Spinal cord (tissue), 10 donors: ENCODE results near the gene FA2H. TPM values are rescaled to one million over a fixed set of nuclear protein-coding genes. Genes with fewer than 3 reads are reported as not detected.
"Not testable (repeated sequence)": the region's sequence is repeated elsewhere in the genome, so short reads cannot be mapped to it uniquely, and the experiment has no call there.

Experiments
- DNase-seq, 6 donors: peaks; one replicate each; pipeline versions ENCODE4 v3.0.0 to v3.0.0-alpha.2; 2013 to 2015; ENCODE audit warnings: low spot score in 6 of 6, low read depth in 4 of 6
- H3K27ac ChIP-seq: one replicate; pipeline ENCODE4 v1.5.1; 2013; ENCODE audit warnings: low read depth, low read length, control low read depth
- H3K27me3 ChIP-seq: one replicate; pipeline ENCODE4 v1.6.1; 2013; ENCODE audit warnings: low read length; ENCODE audit not compliant: control insufficient read depth, insufficient read depth
- H3K36me3 ChIP-seq: one replicate; pipeline ENCODE4 v1.6.1; 2013; ENCODE audit warnings: low read length; ENCODE audit not compliant: control insufficient read depth, insufficient read depth
- H3K4me1 ChIP-seq: one replicate; pipeline ENCODE4 v1.6.1; 2013; ENCODE audit warnings: low read length; ENCODE audit not compliant: control insufficient read depth, insufficient read depth
- H3K4me3 ChIP-seq: one replicate; pipeline ENCODE4 v1.5.1; 2013; ENCODE audit warnings: low read depth, low read length, control low read depth
- H3K9me3 ChIP-seq: one replicate; pipeline ENCODE4 v1.6.1; 2013; ENCODE audit warnings: low read length; ENCODE audit not compliant: control insufficient read depth, insufficient read depth
- WGBS: methylation state at CpG from one replicate; pipeline ENCODE4 v1.1.5; 2013; ENCODE audit warnings: missing lambda C conversion rate; ENCODE audit not compliant: insufficient coverage; 5-methylcytosine and 5-hydroxymethylcytosine counted together
- polyA plus RNA-seq, 2 donors: library from polyadenylated mRNA; unstranded; fragments of 120-200 nt; gene quantifications; one replicate each; pipeline ENCODE4 v1.2.1, GENCODE V29; 2013; ENCODE audit not compliant: insufficient read length in 2 of 2
- total RNA-seq, 2 donors: library from RNA; depleted of rRNA in 1 of 2; stranded (reverse); fragments of 120-200 nt in 1 of 2; fragments of >200 nt in 1 of 2; gene quantifications; one replicate each; pipeline versions ENCODE4 v1.2.3 to v1.2.4, GENCODE V29; 2013 to 2014
- donor health status: healthy.

Gene FA2H
- total and polyA plus RNA-seq, 4 donors, result 3.8 to 21.4 (median 13.8) TPM

- H3K27ac ChIP-seq, result no peak overlapping the region
Measured at GRCh38 chr16:74771656-74772315, 2.8 kb downstream of the FA2H start.

GRCh38 chr16:74770831-74771526, 3.6 kb downstream of the FA2H start:
- Histone ChIP-seq H3K36me3 (no peaks in the 10 kb centered on the region), H3K9me3 (no peaks in the 10 kb centered on the region), H3K27ac (no peak overlapping the region), H3K27me3 (peaks cover 17% of the 10 kb centered on the region), H3K4me3 (no peak overlapping the region), H3K4me1 (peaks cover 10% of the 10 kb centered on the region)
- DNase-seq, result no peak
- WGBS, result 92% methylated on average over 10 of the region's 13 CpGs

More at GRCh38 chr16:74771656-74772315, 2.8 kb downstream of the FA2H start:
- Histone ChIP-seq H3K27me3 (peaks cover 17% of the 10 kb centered on the region), H3K4me3 (no peak overlapping the region), H3K4me1 (peaks cover 10% of the 10 kb centered on the region), H3K36me3 (no peaks in the 10 kb centered on the region), H3K9me3 (no peaks in the 10 kb centered on the region)
- WGBS, result 83% methylated on average over 11 of the region's 11 CpGs
- no peak for DNase-seq

GRCh38 chr16:74769586-74770190, 4.9 kb downstream of the FA2H start:
- Histone ChIP-seq H3K36me3 (no peaks in the 10 kb centered on the region), H3K9me3 (no peaks in the 10 kb centered on the region), H3K27ac (no peak overlapping the region), H3K4me3 (no peak overlapping the region), H3K4me1 (peaks cover 6% of the 10 kb centered on the region), H3K27me3 (peaks cover 11% of the 10 kb centered on the region)
- 74% methylated on average over 9 of the region's 10 CpGs for WGBS
- DNase-seq, result no peak

GRCh38 chr16:74768239-74768638, 6.4 kb downstream of the FA2H start:
- H3K4me3 ChIP-seq, result no peak overlapping the region
- no peaks in the 10 kb centered on the region for H3K4me1 ChIP-seq
- no peaks in the 10 kb centered on the region for H3K9me3 ChIP-seq
- no peaks in the 10 kb centered on the region for H3K36me3 ChIP-seq
- 77% methylated on average over 6 of the region's 6 CpGs for WGBS
- DNase-seq, result no peak
- peaks cover 3% of the 10 kb centered on the region for H3K27me3 ChIP-seq
- H3K27ac ChIP-seq, result no peak overlapping the region

- H3K4me1 ChIP-seq, result no peaks in the 10 kb centered on the region
- DNase-seq, result no peak
- WGBS, result 84% methylated on average over 3 of the region's 7 CpGs
- H3K9me3 ChIP-seq, result no peaks in the 10 kb centered on the region
- H3K36me3 ChIP-seq, result no peaks in the 10 kb centered on the region
- H3K4me3 ChIP-seq, result no peak overlapping the region
- no peak overlapping the region for H3K27ac ChIP-seq
- H3K27me3 ChIP-seq, result peaks cover 3% of the 10 kb centered on the region
Measured at GRCh38 chr16:74767749-74768148, 6.9 kb downstream of the FA2H start.

GRCh38 chr16:74766729-74767128, 7.9 kb downstream of the FA2H start:
- H3K36me3 ChIP-seq, result no peaks in the 10 kb centered on the region
- WGBS, result 88% methylated on average over 5 of the region's 7 CpGs
- H3K4me1 ChIP-seq, result no peaks in the 10 kb centered on the region
- H3K9me3 ChIP-seq, result no peaks in the 10 kb centered on the region
- no peak overlapping the region for H3K27ac ChIP-seq
- no peaks in the 10 kb centered on the region for H3K27me3 ChIP-seq
- no peak for DNase-seq
- no peak overlapping the region for H3K4me3 ChIP-seq

GRCh38 chr16:74764184-74764583, 10.4 kb downstream of the FA2H start:
- WGBS, result no CpG with 5 or more reads among the region's 3 CpGs
- not testable (repeated sequence) for H3K9me3 ChIP-seq, H3K27ac ChIP-seq

GRCh38 chr16:74761665-74762064, 13.0 kb downstream of the FA2H start:
- Histone ChIP-seq H3K27ac (no peak overlapping the region), H3K27me3 (no peaks in the 10 kb centered on the region), H3K9me3 (no peaks in the 10 kb centered on the region), H3K36me3 (no peaks in the 10 kb centered on the region), H3K4me3 (no peak overlapping the region), H3K4me1 (no peaks in the 10 kb centered on the region)
- DNase-seq, result no peak

More at GRCh38 chr16:74764184-74764583, 10.4 kb downstream of the FA2H start:
- H3K4me3 ChIP-seq, H3K4me1 ChIP-seq, H3K36me3 ChIP-seq, DNase-seq, H3K27me3 ChIP-seq: not testable (repeated sequence)

GRCh38 chr16:74760007-74760767, 14.4 kb downstream of the FA2H start:
- Histone ChIP-seq H3K4me1 (peaks cover 3% of the 10 kb centered on the region), H3K4me3 (no peak overlapping the region), H3K27ac (no peak overlapping the region), H3K27me3 (no peaks in the 10 kb centered on the region), H3K36me3 (no peaks in the 10 kb centered on the region), H3K9me3 (no peaks in the 10 kb centered on the region)
- 74% methylated on average over 8 of the region's 11 CpGs for WGBS
- no peak for DNase-seq
